Frontal cortex (tissue), 4 donors: Measurements from ENCODE around the gene SUPT4H1. TPM values are rescaled to one million over a fixed set of nuclear protein-coding genes. Genes with fewer than 3 reads are reported as not detected.

ENCODE experiments used
- DNase-seq, 2 donors: peaks; one replicate each; pipeline ENCODE4 v3.0.0; 2012; ENCODE audit warnings: low spot score in 2 of 2
- FAIRE-seq: peaks from 2 replicates; lab custom pipeline; 2012; peaks lifted over from hg19 to GRCh38; lab: Jason Lieb, UNC
- total RNA-seq: library from RNA; depleted of rRNA; stranded (reverse); fragments of >200 nt; gene quantifications from one replicate; pipeline ENCODE4 v1.2.3, GENCODE V29; 2014
- donor health status: control.
- donor health status: control.
- donor health status: control.

The SUPT4H1 gene
- total RNA-seq, 1 donor from 2014 or later: 35.1 TPM

DNA sequence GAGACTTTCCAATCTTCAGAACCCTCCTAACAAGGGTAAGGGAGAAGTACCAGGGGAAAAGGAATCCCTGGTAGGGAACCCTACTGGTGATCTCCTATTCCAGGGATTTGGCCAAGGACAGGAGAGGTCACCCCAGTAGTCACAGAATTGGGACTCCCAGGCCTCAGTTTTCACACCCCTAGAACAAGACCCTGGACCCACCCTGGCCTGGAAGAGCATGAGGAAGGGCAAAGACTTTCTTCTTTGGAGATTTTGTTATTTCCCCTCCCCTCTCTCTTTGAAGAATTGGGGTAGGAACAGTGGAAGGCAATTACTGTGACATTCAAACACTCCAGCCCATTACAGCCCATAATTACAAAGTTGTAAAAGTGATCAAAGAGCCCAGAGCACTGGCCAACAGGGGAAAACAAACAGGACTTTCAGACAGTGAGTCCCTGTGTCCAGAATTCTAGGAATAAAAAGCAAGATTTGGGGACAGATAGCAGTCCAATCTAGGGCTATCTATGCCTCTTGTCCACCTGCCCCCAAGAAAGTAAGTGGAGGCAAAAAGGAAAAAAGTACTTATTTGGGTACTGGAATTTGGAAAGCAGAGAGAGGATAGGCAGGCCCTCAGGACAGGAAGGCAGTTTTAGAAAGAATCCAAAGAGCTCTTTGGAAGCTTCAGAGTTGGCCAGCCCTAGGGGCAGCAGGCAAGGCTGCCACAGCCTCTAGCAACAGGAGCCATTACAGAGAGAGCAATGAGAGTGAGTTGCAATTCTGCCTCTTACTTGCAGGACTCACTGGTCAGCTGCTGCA lies 13.4 kb upstream of the SUPT4H1 start:
- no peak for FAIRE-seq

DNA sequence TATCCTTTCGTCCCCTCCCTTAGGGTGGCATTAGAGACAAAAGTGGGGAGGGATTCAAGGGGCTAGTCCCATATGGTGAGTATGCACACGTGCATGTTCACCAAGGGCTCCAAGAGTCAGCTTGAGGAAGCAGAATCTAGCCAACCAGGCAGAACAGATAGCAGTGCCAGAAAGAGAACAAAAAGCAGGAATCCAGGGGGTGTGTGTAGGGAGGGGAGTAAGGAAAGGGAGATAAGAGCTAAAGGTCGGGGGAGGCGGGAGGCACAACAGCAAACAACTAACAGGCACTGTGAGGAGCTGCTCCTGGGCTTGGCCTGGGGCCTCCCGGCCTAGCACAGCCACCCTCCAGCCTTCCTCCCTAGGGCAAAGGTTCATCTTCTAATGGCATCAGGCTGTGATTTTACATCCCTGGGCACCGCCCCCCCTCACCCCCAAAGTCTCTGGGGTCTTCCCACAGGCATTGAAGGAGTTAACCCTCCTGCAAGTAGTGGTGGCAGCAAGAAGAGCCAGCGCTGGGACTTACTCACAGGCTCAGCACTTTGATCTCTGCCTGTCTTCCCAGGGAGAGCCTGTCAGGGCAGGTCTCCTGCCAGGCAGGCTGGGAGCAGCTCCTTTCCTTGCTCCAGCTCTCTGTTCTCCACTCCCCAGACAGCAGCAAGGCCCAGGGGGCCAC lies 12.4 kb upstream of the SUPT4H1 start:
- FAIRE-seq (no peak), DNase-seq (no peak)

More for the DNA sequence above, 13.4 kb upstream of the SUPT4H1 start:
- no peak for DNase-seq

DNA sequence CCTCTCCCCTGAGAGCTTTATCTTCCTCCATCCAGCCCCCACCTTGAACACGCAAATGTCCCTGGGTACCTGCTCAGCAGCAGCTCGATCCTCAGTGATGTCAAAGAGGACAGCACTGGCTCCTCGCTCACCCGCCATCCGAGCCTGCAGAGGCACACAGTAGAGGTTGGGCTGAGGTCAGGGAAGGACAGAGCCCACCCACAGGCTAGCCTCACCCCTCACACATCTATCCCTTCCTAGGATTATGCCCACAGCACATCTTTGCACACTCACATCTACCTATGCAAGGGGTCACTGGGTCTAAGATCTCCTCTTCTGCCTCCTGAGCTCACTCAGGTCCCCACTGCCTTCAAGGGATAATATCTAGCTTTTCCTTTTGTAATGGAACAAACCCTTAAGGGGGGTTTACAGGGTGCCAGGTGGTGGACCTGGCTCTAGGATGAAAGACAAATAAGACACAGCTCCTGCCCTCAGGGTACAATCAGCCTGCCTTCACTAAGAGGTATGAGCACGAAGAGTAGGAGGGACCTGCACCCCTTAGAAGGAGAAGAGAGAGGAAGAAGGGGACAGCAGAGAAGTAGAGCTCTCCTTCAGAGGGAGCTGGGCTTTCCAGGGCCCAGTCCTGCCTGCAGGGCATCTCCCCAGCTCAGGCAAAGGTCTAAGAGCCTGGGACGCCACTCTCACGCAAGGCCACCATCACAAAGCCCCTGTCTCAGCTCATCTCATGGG lies 11.6 kb upstream of the SUPT4H1 start:
- no peak for FAIRE-seq
- no peak for DNase-seq

DNA sequence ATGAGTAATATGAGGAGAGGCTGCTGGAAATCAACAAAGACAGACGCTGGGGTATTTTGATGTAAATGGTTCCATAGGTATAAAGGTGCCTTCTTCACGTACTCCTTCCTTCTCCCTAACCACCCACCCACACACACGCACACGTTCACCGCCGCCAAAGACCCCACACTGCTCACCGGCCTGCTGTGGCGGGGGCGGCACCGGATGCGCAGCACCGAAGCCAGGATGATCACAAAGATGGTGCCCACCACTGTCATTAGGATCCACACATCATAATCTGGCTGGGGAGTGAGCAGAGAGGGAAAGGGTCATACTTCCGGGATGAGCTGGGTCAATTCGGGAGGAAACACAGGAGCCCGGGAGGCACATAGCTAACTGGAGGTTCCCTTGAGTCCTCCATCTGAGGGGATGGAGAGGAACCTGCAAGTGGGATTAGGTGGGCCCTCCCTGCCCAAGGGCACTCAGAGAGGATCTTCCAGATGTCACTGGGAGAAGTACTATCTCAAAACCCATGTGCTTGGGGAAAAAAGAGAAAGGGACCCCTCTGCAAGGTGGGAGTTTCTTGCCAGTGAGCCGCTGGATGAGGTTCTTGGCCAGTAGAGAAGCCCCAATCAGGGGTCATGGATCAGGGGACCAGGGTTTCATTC lies 10.5 kb upstream of the SUPT4H1 start:
- no peak for FAIRE-seq
- DNase-seq: no peak

DNA sequence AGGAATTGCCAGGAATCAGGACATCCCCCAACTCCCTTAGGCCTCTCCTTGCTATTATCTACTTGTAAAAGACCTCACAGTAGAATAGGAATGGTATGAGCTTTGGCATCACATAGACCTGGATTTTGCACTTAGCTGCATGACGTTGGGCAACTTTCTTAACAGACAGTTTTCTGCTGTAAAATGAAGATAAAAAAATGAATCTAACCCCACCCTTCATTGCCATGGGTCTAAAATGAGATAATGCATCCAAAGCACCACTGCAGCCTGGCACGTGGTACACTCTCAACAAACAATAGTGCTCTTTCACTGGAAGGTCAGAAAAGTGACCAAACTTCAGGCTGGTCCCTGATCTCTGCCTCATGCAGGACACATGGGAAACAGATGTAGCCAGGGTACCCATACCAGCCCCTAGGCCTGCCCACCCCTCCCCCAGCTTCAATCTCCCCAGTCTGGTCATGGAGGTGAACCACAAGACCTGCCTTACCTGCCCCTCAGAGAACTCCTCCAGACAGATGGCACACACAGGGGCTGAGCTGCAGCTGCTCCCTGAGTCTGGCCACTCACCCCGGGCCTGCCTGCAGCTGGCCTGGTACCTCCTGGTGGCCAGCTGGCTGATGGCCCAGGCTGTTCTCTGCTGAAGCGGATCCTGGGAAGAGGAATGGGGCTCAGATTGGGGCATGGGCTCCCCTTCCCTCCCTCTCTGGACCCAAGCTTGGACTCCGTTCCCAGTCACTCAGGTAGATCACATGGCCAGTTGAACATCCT lies 8.5 kb upstream of the SUPT4H1 start:
- DNase-seq: no peak
- FAIRE-seq: no peak

DNA sequence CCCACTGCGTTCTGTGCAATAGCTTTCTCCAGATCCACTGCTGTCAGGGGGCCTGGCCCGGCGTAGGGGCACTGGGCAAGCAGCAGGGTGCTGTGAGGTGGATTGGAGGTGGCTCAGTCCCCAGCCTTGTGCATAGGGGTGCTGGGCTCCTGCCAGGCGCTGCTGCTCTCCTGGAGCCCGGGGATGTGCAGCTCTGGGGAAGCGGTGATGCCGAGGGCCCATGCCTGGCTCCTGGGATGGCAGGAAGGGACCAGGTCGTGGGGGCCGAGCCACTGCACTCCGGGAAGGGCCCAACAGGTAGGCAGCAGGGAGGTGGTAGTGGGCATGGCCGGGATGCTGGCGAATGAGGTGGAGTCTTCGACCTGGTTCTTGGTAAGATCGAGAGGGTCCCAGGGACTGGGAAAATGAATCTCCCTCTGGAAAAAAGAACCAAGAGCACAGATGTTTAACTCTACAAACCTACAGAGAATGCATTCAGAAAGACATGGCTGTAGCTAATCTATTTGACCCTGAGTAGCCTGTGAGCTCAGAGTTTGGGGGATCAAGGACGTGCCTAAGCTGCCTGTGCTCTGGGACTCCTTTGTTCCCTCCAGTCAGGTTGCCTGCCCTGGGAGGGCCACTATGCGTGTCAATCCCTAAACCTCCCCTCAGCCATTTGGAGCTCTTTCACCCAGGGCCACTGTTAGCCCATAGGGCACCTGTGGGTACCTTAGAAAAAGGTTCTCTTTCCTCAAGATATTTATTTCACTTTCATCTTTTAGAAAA lies 6.6 kb upstream of the SUPT4H1 start:
- FAIRE-seq (no peak), DNase-seq (no peak)

DNA sequence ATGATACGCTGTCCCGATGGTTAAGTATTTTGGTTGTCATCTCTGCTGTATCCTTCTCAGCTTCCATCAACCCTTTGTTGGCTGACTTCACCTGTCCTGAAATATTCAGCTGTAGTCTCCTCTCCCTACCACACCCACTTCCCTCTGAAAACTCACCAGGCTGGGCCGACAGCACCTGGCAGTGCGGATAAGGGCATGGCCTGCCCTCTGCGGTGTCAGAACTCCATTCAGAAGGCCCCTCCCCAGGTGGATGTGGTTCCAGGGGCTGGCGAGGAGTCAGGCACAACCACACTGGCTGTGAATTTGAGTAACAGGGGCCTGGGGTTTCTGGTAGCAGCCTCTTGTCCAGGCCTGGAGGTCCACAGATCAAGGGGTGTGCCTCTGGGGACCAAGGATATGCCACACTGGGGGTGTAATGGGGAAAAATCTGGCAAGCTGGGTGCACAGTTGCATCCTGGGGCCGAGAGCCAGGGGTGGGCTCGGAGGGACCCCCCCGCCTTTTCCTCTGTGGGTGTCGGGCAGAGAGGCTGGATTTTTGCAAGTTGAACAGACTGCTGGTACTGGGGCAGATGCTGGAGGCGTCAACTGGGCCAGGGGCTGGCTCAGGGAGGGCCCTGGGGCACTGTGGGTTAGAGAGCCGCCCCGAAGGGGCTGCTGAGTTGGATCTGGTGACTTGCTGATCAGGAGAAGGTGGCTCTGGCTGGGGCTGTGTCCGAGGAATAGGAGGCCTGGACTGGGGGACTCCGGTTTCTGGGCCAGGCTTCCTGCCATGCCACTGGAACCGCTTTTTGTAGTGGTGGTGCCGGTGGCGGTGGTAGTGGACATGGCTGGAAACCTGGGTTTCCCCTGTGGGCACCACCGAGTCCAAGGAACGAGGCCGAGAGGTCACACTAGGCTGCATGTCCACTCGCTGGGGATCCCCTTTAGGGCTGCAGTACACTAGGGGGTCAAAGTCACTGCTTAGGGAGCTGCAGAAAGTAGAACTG lies 5.6 kb upstream of the SUPT4H1 start:
- DNase-seq (no peak), FAIRE-seq (no peak)

DNA sequence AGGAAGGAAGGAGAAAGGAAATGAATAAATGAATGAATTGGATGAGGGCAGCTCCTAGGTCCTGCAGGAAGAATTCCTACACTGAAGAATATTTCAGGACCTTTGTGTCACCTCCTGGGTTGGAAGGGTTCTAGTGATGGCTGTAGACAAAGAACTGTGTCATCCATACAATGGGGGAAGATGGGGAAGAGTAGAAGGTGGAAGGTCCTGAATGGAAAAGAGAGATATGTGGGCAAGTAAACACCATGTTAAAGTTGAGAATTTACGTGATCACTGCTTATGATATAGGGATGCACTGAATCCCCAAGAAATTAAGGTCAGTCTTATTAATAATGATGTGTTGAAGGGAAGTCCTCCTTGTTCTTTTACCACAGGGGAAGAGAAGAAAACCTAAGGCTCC lies 4.2 kb upstream of the SUPT4H1 start:
- DNase-seq (no peak), FAIRE-seq (no peak)

DNA sequence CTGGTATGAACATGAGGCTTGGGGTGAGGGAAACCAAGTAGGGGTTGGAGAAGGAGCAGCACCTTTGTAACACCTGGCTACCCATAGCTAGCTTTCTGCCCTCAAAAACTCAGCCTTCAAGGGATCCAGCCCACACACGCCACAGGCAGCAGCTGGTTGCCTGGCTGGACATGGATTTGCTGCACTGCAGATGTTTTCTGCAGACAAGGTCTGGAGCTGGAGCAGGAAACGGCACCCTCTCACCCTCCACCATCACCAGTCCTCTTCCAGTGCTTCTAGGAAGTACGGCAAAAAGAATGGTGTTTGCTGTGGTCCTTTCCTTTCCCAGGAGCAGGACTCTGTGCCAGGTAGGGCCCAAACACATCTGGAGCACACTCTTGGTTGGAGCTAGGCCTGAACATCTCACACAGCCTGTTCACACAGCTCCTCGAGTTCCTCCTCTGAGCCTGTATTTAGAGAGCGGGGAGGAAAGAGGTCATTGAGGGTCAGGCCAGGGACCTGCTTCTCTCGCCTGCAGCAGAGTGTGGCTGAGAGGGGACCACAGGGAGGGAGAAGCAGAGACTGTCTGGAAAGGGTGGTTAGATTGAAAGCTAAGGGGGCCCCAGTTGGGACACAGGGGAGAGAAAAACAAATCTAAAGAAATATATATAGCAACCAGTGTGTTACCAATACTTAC lies 2.7 kb upstream of the SUPT4H1 start:
- FAIRE-seq: no peak
- no peak for DNase-seq

DNA sequence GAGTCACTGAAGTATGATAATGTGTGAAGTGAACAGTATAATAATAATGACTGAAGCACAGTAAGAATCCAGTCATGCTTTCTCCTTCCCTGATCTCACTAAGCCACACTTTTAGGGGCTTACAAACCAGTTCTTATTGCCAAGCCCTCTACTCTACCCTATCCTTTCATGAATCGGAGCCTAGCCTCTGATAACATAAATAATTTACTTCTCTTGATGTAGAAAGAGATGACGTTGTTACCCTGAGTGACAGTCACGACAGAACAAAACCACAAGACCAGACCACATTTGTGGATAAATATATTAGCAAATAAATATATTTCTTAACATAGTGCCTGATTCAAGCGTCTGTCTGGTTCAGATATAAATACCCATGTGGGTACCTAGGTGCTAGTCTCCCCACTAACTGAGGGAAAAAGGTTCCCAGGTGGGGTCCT lies 1.4 kb upstream of the SUPT4H1 start:
- no peak for DNase-seq
- no peak for FAIRE-seq

DNA sequence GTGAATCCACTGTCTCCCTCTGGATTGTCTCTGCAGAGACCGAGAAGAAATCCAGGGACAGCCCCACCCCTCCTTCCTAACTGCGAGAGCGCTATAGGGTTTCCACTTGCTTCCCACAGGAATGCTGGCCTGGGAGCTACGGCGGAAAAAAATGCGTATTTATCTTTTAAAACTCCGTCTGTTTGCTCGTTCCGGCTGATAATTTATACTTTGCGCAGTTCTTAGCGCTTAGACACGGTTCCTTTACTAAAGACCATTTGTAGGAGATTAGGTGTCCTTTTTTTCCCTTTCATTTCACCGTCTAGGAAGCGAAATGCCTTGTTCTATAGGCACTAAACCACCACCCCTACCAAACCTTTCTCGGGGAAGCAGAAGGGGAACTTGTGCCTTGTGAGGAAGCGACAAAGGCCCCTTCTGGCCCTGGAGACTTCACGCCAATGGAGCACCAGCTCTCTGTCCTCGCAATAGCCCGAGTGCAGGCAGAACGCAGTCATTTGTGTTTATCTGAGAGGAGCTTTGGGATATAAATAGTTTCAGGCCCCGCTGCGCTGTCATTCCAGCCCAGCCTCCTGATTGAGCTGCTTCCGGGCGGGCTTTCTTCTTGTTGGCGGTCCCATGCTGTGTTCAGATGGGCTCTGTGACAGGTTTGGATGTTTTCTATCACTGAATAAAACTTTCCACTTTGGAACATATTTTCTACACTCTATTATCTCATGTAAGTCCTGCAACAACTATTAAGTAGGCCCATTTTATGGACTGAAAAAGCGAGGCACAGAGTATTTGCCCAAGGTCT lies 791 bp upstream of the SUPT4H1 start:
- DNase-seq: peak in 1 of 2 donors; percentile 48
- no peak for FAIRE-seq

DNA sequence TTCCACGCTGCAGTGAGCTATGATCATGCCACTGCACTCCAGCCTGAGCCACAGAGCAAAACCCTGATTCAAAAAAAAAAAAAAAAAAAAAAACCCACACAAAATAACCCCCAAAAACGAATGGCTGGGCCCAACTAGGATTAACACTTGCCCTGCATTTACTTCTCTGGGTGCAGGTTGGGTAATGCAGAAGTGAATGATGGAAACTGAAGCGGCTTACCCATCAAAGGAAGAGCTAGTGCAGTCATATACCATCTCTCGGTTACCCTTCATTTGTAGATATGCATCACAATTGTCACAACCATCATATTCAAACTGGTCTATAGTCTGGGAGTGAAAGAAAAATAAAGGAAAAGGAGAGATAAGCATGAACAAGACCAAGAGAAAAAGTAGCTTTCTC lies 819 bp downstream of the SUPT4H1 start:
- DNase-seq (no peak), FAIRE-seq (no peak)

DNA sequence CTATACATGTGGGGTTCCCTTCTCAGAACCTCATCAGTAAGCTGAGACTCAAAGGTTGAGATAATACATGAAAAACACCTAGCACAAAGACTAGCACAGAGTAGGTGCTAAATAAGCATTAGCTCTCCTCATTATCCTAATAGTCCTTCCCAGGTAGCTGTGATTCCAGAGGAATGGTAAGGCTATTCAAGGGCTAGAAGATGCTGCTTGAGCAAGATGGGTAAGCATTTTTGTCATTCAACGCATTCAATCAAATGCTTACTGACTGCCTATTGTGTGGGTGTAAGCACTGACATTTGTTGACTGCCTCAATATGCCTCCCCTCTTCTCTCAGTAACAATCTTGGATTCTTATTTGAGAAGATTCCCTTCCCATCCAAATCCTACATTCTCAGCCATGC lies 4.0 kb downstream of the SUPT4H1 start:
- no peak for FAIRE-seq
- DNase-seq: no peak

DNA sequence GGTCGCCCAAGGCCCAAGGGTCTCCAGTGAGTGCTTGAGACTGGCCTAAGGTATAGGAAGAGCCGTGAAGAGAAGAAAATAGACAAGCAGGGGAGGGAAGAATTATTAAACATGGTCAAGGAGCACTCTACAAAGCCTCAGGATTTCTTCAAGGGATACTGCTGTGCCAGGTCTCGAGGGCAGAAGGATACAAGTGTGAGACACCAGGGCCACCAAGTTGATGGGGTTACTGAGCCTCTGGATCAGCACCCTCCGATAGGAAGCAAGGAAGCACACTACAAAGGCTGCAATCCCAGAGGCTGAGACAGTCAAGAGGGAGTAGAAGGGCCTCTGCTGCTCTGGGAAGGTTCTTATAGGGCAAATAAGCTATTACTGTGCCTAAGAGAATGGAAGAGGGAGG lies 6.5 kb downstream of the SUPT4H1 start:
- FAIRE-seq (no peak), DNase-seq (no peak)

DNA sequence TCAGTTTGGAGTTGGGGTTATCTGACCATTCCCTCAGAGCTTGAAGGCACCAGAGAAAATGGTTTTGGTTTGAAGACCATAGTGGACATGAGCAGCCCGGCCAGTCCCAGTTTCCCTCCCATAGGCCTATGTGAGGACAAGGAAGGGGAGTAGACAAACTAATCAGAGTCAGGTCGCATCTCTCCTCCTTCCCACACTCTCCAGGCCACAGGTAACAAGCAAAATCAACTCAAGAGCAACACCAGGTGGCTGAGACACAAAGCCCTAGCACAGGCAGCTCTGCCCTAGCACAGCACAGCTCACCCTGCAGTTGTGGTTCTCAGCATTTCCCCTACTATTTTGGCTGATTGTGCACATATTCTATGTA lies 7.2 kb downstream of the SUPT4H1 start:
- DNase-seq (no peak), FAIRE-seq (no peak)

DNA sequence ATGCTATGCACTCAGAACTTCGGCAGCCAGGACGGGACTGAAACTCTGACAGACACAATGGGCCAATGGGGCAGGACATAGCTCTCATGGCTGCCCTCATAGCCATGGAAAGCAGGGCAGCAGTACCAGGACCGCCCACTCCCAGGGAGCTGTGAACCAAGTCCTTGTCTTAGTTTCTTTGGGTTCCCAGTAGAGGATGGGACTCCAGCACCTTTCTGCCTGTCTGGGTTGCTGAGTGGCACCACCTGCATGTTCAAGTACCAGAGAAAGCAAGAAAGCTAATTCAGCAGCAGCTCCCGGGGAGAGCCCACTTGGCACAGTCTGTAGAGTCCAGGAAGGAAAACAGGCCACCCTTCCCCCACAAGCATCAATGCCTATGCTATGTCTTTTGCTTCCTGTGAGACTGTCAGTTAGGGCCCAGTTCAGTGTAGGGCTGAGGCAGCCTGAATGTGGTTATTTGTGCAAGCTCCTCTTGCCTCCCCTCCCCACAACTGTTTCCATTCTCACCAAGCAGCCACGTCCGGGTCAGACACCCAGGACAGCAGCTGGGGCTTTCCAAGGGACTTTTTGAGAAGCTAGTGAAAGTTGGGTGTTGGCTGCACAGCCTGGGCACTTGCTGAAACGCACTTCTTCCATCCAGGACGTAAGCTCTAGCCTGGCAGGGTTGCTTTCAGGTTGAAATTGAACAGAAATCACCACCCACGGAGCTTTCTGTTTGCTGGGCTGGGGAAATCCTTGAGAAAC lies 7.8 kb downstream of the SUPT4H1 start:
- FAIRE-seq (no peak), DNase-seq (no peak)
